Panc1 (cell line): ENCODE measurements around the gene TMEM132C. TPM values are rescaled to one million over a fixed set of nuclear protein-coding genes. Genes with fewer than 3 reads are reported as not detected.

ENCODE experiments used
- ATAC-seq: fragments of 200-7000 bp; cut with Tn5 transposase; 2 replicates; pipeline ENCODE4 v1.9.1; 2020; ENCODE audit warnings: mild to moderate bottlenecking, moderate library complexity
- BruUV-seq: library from RNA; stranded (reverse); fragments of 400-500 nt; replicated peaks from 2 replicates; lab custom pipeline; 2021; lab: Mats Ljungman, UMichigan
- CTCF ChIA-PET: fragments of 300-600 bp; sonication (Branson Sonifier 250); formaldehyde crosslinking; loops from one replicate; lab custom pipeline; 2022; ENCODE audit warnings: antibody characterized with exemption; lab: Charles Lee
- POLR2A ChIA-PET: fragments of 300-600 bp; sonication (Branson Sonifier 250); formaldehyde crosslinking; loops from one replicate; lab custom pipeline; 2022; ENCODE audit warnings: antibody characterized with exemption; lab: Charles Lee
- DNase-seq: peaks from one replicate; pipeline ENCODE4 v3.0.0-alpha.2; 2010; ENCODE audit warnings: low read depth, low spot score
- H3K27ac ChIP-seq: 2 replicates; pipeline ENCODE4 v1.5.1; 2011; ENCODE audit warnings: mild to moderate bottlenecking, low read length, inconsistent platforms
- H3K27me3 ChIP-seq: fragments of 200-500 bp; sonication (Bioruptor generic); 2 replicates; pipeline ENCODE4 v1.6.0; 2014; ENCODE audit warnings: low read length, inconsistent platforms; ENCODE audit not compliant: control insufficient read depth, insufficient read depth
- H3K36me3 ChIP-seq: fragments of 200-500 bp; sonication (Bioruptor generic); 2 replicates; pipeline ENCODE4 v1.5.1; 2014; ENCODE audit warnings: inconsistent platforms, mild to moderate bottlenecking, low read length, moderate library complexity; ENCODE audit not compliant: control insufficient read depth, insufficient read depth
- H3K4me1 ChIP-seq: 2 replicates; pipeline ENCODE4 v1.5.1; 2011; ENCODE audit warnings: inconsistent platforms, mild to moderate bottlenecking, low read length, moderate library complexity; ENCODE audit not compliant: control insufficient read depth, insufficient read depth
- H3K4me3 ChIP-seq, 2 experiments: 2 replicates each; pipeline ENCODE4 v1.5.1; 2011 to 2012; ENCODE audit warnings: low read depth in 2 of 2, low read length in 2 of 2, mild to moderate bottlenecking in 2 of 2, inconsistent platforms in 1 of 2, moderate library complexity in 1 of 2
- H3K9me3 ChIP-seq: fragments of 200-500 bp; sonication (Bioruptor generic); 2 replicates; pipeline ENCODE4 v1.5.1; 2014; ENCODE audit warnings: low read depth, mild to moderate bottlenecking, inconsistent platforms, low read length, moderate library complexity; ENCODE audit not compliant: control insufficient read depth, insufficient read depth
- CTCF ChIP-seq: fragments of 450-650 bp; IDR thresholded peaks from 2 replicates; pipeline ENCODE4 v1.5.1; 2017; ENCODE audit warnings: mild to moderate bottlenecking
- POLR2AphosphoS5 ChIP-seq: IDR thresholded peaks from 2 replicates; pipeline ENCODE4 v1.6.1; 2012; ENCODE audit warnings: mild to moderate bottlenecking, low read depth, low read length, moderate library complexity
- REST ChIP-seq, 2 experiments: IDR thresholded peaks; 2 replicates each; pipeline ENCODE4 v1.6.1; 2011 to 2012; ENCODE audit warnings: low read depth in 2 of 2, control low read depth in 1 of 2, low read length in 1 of 2, mild to moderate bottlenecking in 1 of 2, moderate library complexity in 1 of 2; ENCODE audit not compliant: insufficient read depth in 1 of 2
- SIN3A ChIP-seq: IDR thresholded peaks from 2 replicates; pipeline ENCODE4 v1.6.1; 2012; ENCODE audit warnings: low read depth, mild to moderate bottlenecking, low read length, moderate library complexity, borderline replicate concordance; ENCODE audit not compliant: insufficient read depth
- TCF7L2 ChIP-seq: IDR thresholded peaks from 2 replicates; pipeline ENCODE4 v1.6.1; 2011; ENCODE audit warnings: mild to moderate bottlenecking, low read depth, low read length, inconsistent platforms
- in situ Hi-C: cut with HindIII; loops from 2 replicates; pipeline ENCODE4 v1.10.0; 2016; ENCODE audit warnings: low sequenced_read_pairs, low pct_unique_long_range_greater_than_20kb
- intact Hi-C: fragments of 100-400 bp; cut with micrococcal nuclease; formaldehyde crosslinking; loops from one replicate; pipeline ENCODE4 v1.10.0; 2022; ENCODE audit not compliant: unreplicated experiment
- total RNA-seq: library from RNA; stranded (reverse); gene quantifications from one replicate; pipeline ENCODE4 v1.2.1, GENCODE V29; 2021; ENCODE audit not compliant: unreplicated experiment

The TMEM132C gene
- total RNA-seq, 1 experiment from 2014 or later, result not detected

- Histone ChIP-seq H3K27me3 (no peaks in the 10 kb centered on the region), H3K4me3 (no peak overlapping the region), H3K4me1 (no peaks in the 10 kb centered on the region), H3K36me3 (no peaks in the 10 kb centered on the region), H3K9me3 (no peaks in the 10 kb centered on the region), H3K27ac (no peak overlapping the region)
- intact Hi-C loops, result no loop called here
- BruUV-seq, result no TSS peak
- in situ Hi-C loops, result no loop called here
- ATAC-seq (no peak), DNase-seq (no peak)
- ChIA-PET POLR2A (no interaction called here), CTCF (no interaction called here)
- TF ChIP-seq SIN3A (no peak), REST (IDR thresholded peaks at IDR 0.05; ENCODE audit: insufficient read depth in 1 of 2, low read depth in 2 of 2, low read length in 1 of 2) (no peak), TCF7L2 (no peak)
Measured at GRCh38 chr12:128458301-128458974, 191.5 kb downstream of the TMEM132C start.

- Histone ChIP-seq H3K4me1 (no peaks in the 10 kb centered on the region), H3K9me3 (no peaks in the 10 kb centered on the region), H3K27ac (no peak overlapping the region), H3K27me3 (no peaks in the 10 kb centered on the region), H3K36me3 (no peaks in the 10 kb centered on the region), H3K4me3 (no peak overlapping the region)
- CTCF ChIA-PET, result no interaction called here
- BruUV-seq, result no TSS peak
- DNase-seq, result no peak
- intact Hi-C loops (no loop called here), in situ Hi-C loops (no loop called here)
- POLR2A ChIA-PET, result no interaction called here
- no peak for ATAC-seq
- TF ChIP-seq TCF7L2 (no peak), CTCF (no peak), SIN3A (no peak), REST (IDR thresholded peaks at IDR 0.05; ENCODE audit: insufficient read depth in 1 of 2, low read depth in 2 of 2, low read length in 1 of 2) (no peak), POLR2AphosphoS5 (no peak)
Measured at GRCh38 chr12:128459067-128459466, 192.1 kb downstream of the TMEM132C start.
